ENCODE measurements around the gene TNFSF4. TPM values are rescaled to one million over a fixed set of nuclear protein-coding genes. Genes with fewer than 3 reads are reported as not detected.

TNFSF4 gene
- polyA plus RNA-seq, 1 donor (not counting 4 experiments of a cell fraction or from before 2014, with no cell fraction given) = 1.2 TPM

- Histone ChIP-seq H2AFZ (ENCODE audit: control insufficient read depth, low read length) (no peak overlapping the region), H3K79me2 (ENCODE audit: control insufficient read depth, insufficient read depth, low read length) (no peaks in the 10 kb centered on the region), H3K4me3 (ENCODE audit: control insufficient read depth in 2 of 3, extremely low read depth in 1 of 3, insufficient read depth in 2 of 3, low read depth in 1 of 3, low read length in 3 of 3) (no peak overlapping the region), H3K4me2 (ENCODE audit: control insufficient read depth, extremely low read depth, insufficient read depth, low read depth, low read length) (no peak overlapping the region), H3K9me3 (ENCODE audit: control insufficient read depth, low read depth, low read length) (peaks cover 4% of the 10 kb centered on the region), H3K9me1 (ENCODE audit: control insufficient read depth, extremely low read depth, insufficient read depth, low read length) (no peaks in the 10 kb centered on the region), H3K27ac (ENCODE audit: control insufficient read depth, insufficient read depth, low read length) (no peak overlapping the region), H4K20me1 (ENCODE audit: control insufficient read depth, extremely low read depth, insufficient read depth, low read length) (no peaks in the 10 kb centered on the region), H3K9ac (ENCODE audit: control insufficient read depth, extremely low read depth, insufficient read depth, low read length) (no peak overlapping the region), H3K36me3 (ENCODE audit: control insufficient read depth in 2 of 2, extremely low read depth in 1 of 2, insufficient read depth in 2 of 2, low read length in 2 of 2) (no peaks in the 10 kb centered on the region), H3K27me3 (ENCODE audit: control insufficient read depth, extremely low read depth, insufficient read depth, low read length) (no peaks in the 10 kb centered on the region), H3K4me1 (ENCODE audit: control insufficient read depth, extremely low read depth, insufficient read depth, low read length) (no peaks in the 10 kb centered on the region)
- no peak for DNase-seq (ENCODE audit: low read depth, low spot score)
- no peak for FAIRE-seq
- TF ChIP-seq EZH2 (IDR thresholded peaks at IDR 0.05; ENCODE audit: low read length) (no peak), CTCF (optimal IDR thresholded peaks at IDR 0.05 in 1 of 3, IDR thresholded peaks at IDR 0.05 in 1 of 3, conservative IDR thresholded peaks at IDR 0.05 in 1 of 3; ENCODE audit: extremely low read depth in 1 of 3, insufficient read depth in 2 of 3, low read length in 3 of 3) (no peak)
- dilution Hi-C loops (cut with MboI; ENCODE audit: extremely low pct_ligation_motif_present, low sequenced_read_pairs) = no loop called here
Measured at GRCh38 chr1:173176246-173176645, 30.9 kb downstream of the TNFSF4 start.

- FAIRE-seq = no peak
- TF ChIP-seq CTCF (optimal IDR thresholded peaks at IDR 0.05 in 1 of 3, IDR thresholded peaks at IDR 0.05 in 1 of 3, conservative IDR thresholded peaks at IDR 0.05 in 1 of 3; ENCODE audit: extremely low read depth in 1 of 3, insufficient read depth in 2 of 3, low read length in 3 of 3) = no peak
- no peak for TF ChIP-seq EZH2 (IDR thresholded peaks at IDR 0.05; ENCODE audit: low read length)
- no peaks in the 10 kb centered on the region for H3K9me1 ChIP-seq (ENCODE audit: control insufficient read depth, extremely low read depth, insufficient read depth, low read length)
- no peaks in the 10 kb centered on the region for H3K4me1 ChIP-seq (ENCODE audit: control insufficient read depth, extremely low read depth, insufficient read depth, low read length)
- H2AFZ ChIP-seq (ENCODE audit: control insufficient read depth, low read length) = no peak overlapping the region
- no peak overlapping the region for H3K4me2 ChIP-seq (ENCODE audit: control insufficient read depth, extremely low read depth, insufficient read depth, low read depth, low read length)
- H4K20me1 ChIP-seq (ENCODE audit: control insufficient read depth, extremely low read depth, insufficient read depth, low read length) = no peaks in the 10 kb centered on the region
- H3K4me3 ChIP-seq (ENCODE audit: control insufficient read depth in 2 of 3, extremely low read depth in 1 of 3, insufficient read depth in 2 of 3, low read depth in 1 of 3, low read length in 3 of 3) = no peak overlapping the region
- H3K9ac ChIP-seq (ENCODE audit: control insufficient read depth, extremely low read depth, insufficient read depth, low read length) = no peak overlapping the region
- peaks cover 4% of the 10 kb centered on the region for H3K9me3 ChIP-seq (ENCODE audit: control insufficient read depth, low read depth, low read length)
- no peak overlapping the region for H3K27ac ChIP-seq (ENCODE audit: control insufficient read depth, insufficient read depth, low read length)
- no peaks in the 10 kb centered on the region for H3K79me2 ChIP-seq (ENCODE audit: control insufficient read depth, insufficient read depth, low read length)
- DNase-seq (ENCODE audit: low read depth, low spot score) = no peak
- H3K36me3 ChIP-seq (ENCODE audit: control insufficient read depth in 2 of 2, extremely low read depth in 1 of 2, insufficient read depth in 2 of 2, low read length in 2 of 2) = no peaks in the 10 kb centered on the region
- no peaks in the 10 kb centered on the region for H3K27me3 ChIP-seq (ENCODE audit: control insufficient read depth, extremely low read depth, insufficient read depth, low read length)
- dilution Hi-C loops (cut with MboI; ENCODE audit: extremely low pct_ligation_motif_present, low sequenced_read_pairs) = no loop called here
Measured at GRCh38 chr1:173175514-173176145, 31.5 kb downstream of the TNFSF4 start.

All from keratinocyte (primary cell).